ENCODE results near the gene NT5DC2. TPM values are rescaled to one million over a fixed set of nuclear protein-coding genes. Genes with fewer than 3 reads are reported as not detected.

The NT5DC2 gene
- 10 to 100 TPM; 12.5 to 49.1 TPM for total RNA-seq

DNA sequence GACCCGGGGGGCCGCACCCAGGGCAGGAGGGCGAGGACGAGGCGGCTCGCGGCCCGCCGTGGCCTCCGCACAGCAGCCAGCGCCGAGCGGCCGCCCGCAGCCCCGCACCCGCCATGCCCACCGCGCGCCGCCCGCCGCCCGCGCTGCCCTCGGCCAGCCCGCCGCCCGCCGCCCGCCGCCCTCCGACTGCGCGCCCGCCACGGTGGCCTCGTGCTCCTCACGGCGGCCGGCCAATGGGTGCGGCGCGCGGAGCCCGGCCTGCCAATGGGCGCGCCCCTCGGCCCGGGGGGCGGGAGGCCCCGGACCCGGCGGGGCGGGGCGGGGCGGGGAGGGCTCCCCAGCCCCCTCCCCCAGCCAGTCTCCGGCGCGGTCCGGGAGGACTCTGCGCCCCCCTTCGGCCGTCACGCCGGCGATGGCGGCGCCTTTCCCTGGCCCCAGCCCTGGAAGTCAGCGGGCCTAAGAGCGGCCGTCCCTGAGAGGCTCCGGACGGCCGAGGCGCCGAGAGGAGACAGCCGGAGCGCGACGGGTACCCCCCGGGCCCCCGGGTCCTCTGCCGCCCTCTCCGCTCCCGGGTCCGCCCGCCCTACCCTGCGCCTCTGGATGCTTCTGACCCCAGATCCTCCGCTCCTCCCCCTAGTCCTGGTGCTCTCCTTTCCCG, at the start of gene NT5DC2:
Gene NT5DC2 (minus strand): TSS at position 235 of the 658 bp plus-strand sequence. CDS start 120 bp downstream, at position 115.
- intact Hi-C loops (cut with DNase I) = no loop called here
- peaks cover 17% of the 10 kb centered on the region for H3K4me1 ChIP-seq
- H3K9ac ChIP-seq (ENCODE audit: low read depth in 2 of 2, low read length in 2 of 2) = peak within 1 kb of the TSS; percentile 52 to 67
- H3K27ac ChIP-seq = peak within 1 kb of the TSS; percentile 17
- H3K4me3 ChIP-seq = peak within 1 kb of the TSS; percentile 56
- H3K36me3 ChIP-seq = no peaks in the 10 kb centered on the region
- no peaks in the 10 kb centered on the region for H3K9me3 ChIP-seq
- H3K27me3 ChIP-seq = no peaks in the 10 kb centered on the region
- DNase-seq = peak; percentile 66
- TF ChIP-seq CTCF (IDR thresholded peaks at IDR 0.05) = no peak

DNA sequence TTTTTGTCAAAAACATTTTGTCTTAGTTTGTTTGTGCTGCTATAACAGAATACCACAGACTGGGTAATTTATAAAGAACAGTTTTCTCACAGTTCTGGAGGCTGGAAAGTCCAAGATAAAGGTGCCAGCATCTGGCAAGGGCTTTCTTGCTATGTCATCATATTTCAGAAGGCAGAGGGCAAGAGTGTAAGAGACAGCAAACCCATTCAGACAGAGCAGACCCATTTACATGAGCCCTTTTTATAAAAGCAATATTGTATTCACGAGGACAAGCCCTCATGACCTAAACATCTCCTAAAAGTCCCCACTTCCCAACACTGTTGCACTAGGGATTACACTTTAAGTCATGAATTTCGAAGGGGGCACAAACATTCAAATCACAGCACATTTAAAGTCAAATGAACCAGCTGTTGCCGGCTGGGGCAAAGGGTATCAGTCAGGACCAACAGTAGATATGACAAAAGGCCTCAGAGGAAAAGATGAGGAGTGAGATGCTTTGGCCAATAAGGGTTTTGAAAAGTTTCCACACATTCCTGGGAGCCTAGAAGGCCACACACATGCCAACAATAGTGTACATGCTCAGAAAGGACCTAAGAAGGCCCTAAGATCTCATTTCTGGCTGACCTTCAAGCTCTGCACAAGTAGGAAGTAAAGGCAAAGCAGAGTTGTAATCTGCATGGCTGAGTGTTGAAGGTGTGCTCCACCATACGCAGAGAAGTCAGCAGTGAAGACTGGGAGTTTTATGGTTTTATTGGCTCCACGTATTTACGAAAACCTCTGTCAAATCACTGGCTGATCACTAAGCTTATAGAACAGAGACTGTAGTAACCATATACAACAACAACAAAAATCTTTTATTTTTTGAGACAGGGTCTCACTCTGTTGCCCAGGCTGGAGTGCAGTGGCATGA, 40.7 kb upstream of the NT5DC2 start:
- Histone ChIP-seq H3K4me1 (no peaks in the 10 kb centered on the region), H3K27me3 (no peaks in the 10 kb centered on the region), H3K27ac (no peak overlapping the region), H3K4me3 (no peak overlapping the region), H3K36me3 (peaks cover 9% of the 10 kb centered on the region), H3K9me3 (no peaks in the 10 kb centered on the region), H3K9ac (ENCODE audit: low read depth in 2 of 2, low read length in 2 of 2) (no peak overlapping the region)
- intact Hi-C loops (cut with DNase I) = no loop called here
- no peak for DNase-seq
- no peak for TF ChIP-seq CTCF (IDR thresholded peaks at IDR 0.05)

- Histone ChIP-seq H3K9ac (ENCODE audit: low read depth in 2 of 2, low read length in 2 of 2) (no peak overlapping the region), H3K27ac (no peak overlapping the region), H3K9me3 (no peaks in the 10 kb centered on the region), H3K27me3 (no peaks in the 10 kb centered on the region), H3K36me3 (no peaks in the 10 kb centered on the region), H3K4me3 (no peak overlapping the region), H3K4me1 (no peaks in the 10 kb centered on the region)
- no peak for DNase-seq
- no peak for TF ChIP-seq CTCF (IDR thresholded peaks at IDR 0.05)
- intact Hi-C loops (cut with DNase I) = no loop called here
These were observed 38.6 kb upstream of the NT5DC2 start for GRCh38 chr3:52572221-52572620.

GRCh38 chr3:52570076-52570475, 36.4 kb upstream of the NT5DC2 start:
- no peak overlapping the region for H3K9ac ChIP-seq (ENCODE audit: low read depth in 2 of 2, low read length in 2 of 2)
- intact Hi-C loops (cut with DNase I) = no loop called here
- H3K9me3 ChIP-seq = no peaks in the 10 kb centered on the region
- no peaks in the 10 kb centered on the region for H3K36me3 ChIP-seq
- no peaks in the 10 kb centered on the region for H3K27me3 ChIP-seq
- no peak overlapping the region for H3K27ac ChIP-seq
- no peaks in the 10 kb centered on the region for H3K4me1 ChIP-seq
- no peak overlapping the region for H3K4me3 ChIP-seq
- no peak for DNase-seq
- no peak for TF ChIP-seq CTCF (IDR thresholded peaks at IDR 0.05)

DNA sequence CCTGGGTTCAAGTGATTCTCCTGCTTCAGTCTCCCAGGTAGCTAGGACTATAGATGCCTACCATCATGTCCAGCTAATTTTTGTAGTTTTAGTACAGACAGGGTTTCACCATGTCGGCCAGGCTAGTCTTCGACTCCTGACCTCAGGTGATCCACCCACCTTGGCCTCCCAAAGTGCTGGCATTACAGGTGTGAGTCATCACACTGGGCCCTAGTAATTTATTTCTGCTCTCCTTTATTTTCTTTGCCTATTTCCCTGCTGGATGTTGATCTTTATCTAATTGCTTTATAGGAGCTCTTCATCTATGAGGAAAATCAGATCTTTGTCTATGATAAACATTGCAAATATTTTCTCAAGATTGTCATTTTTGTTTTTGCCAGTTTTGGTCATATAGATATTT, 34.4 kb upstream of the NT5DC2 start:
- H3K27me3 ChIP-seq = no peaks in the 10 kb centered on the region
- H3K4me3 ChIP-seq = no peak overlapping the region
- no peak overlapping the region for H3K27ac ChIP-seq
- intact Hi-C loops (cut with DNase I) = no loop called here
- H3K36me3 ChIP-seq = no peaks in the 10 kb centered on the region
- no peak overlapping the region for H3K9ac ChIP-seq (ENCODE audit: low read depth in 2 of 2, low read length in 2 of 2)
- DNase-seq = no peak
- no peak for TF ChIP-seq CTCF (IDR thresholded peaks at IDR 0.05)
- no peaks in the 10 kb centered on the region for H3K9me3 ChIP-seq
- no peaks in the 10 kb centered on the region for H3K4me1 ChIP-seq
